Testis (tissue), 2 donors: ENCODE results near the gene BCKDHB.

Source experiments
- POLR2A ChIP-seq: fragments of 450-650 bp; IDR thresholded peaks from one replicate; pipeline ENCODE4 v1.6.1; 2017; ENCODE audit warnings: antibody characterized with exemption, mild to moderate bottlenecking, moderate library complexity
- TF ChIP-seq, protein P1 (sequence below), 3 experiments: fragments of 450-650 bp in 2 of 3; fragments of 200-600 bp in 1 of 3; sonication (generic) in 1 of 3; IDR thresholded peaks; one replicate each; pipeline ENCODE4 v1.5.1; 2016 to 2019; ENCODE audit warnings: antibody characterized with exemption in 3 of 3, mild to moderate bottlenecking in 2 of 3, moderate library complexity in 1 of 3

- TF ChIP-seq, protein P1, sequence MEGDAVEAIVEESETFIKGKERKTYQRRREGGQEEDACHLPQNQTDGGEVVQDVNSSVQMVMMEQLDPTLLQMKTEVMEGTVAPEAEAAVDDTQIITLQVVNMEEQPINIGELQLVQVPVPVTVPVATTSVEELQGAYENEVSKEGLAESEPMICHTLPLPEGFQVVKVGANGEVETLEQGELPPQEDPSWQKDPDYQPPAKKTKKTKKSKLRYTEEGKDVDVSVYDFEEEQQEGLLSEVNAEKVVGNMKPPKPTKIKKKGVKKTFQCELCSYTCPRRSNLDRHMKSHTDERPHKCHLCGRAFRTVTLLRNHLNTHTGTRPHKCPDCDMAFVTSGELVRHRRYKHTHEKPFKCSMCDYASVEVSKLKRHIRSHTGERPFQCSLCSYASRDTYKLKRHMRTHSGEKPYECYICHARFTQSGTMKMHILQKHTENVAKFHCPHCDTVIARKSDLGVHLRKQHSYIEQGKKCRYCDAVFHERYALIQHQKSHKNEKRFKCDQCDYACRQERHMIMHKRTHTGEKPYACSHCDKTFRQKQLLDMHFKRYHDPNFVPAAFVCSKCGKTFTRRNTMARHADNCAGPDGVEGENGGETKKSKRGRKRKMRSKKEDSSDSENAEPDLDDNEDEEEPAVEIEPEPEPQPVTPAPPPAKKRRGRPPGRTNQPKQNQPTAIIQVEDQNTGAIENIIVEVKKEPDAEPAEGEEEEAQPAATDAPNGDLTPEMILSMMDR (IDR thresholded peaks at IDR 0.05), result no peak
- no peak for TF ChIP-seq POLR2A
These were observed 59.3 kb downstream of the BCKDHB start for GRCh38 chr6:80165819-80166218.
